GM19328 (cell line): ENCODE data around the gene ISM1.

ENCODE experiments used
- ATAC-seq: cut with Tn5 transposase; IDR thresholded peaks from one replicate; pipeline ENCODE4 v1.9.1; 2021; ENCODE audit warnings: mild to moderate bottlenecking, moderate library complexity; ENCODE audit not compliant: unreplicated experiment

ISM1 gene

DNA sequence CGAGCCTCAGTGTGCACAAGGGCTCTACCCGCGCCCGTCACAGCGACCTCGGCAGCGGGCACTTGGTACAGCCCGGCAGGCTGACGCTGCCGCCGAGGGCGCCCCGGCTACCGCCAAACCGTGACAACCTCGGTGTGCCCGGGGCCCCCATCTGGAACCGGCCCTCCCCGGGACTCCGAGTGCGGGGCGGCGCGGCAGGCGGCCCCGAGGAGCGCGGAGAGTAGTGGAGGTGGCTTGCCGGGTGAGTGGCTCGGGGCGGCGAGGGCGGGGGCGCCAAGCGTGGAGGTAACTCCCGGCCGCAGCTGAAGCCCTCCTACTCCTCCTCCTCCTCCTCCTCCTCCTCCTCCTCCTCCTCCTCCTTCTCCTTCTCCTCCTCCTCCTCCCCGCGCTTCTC, at the start of gene ISM1:
ISM1 (plus strand) TSS at position 371 of the 394 bp plus-strand sequence. CDS start 503 bp downstream, outside the sequence.
- ATAC-seq, result peak; percentile 3

GRCh38 chr20:13173201-13173600, 47.9 kb upstream of the ISM1 start:
- no peak for ATAC-seq

DNA sequence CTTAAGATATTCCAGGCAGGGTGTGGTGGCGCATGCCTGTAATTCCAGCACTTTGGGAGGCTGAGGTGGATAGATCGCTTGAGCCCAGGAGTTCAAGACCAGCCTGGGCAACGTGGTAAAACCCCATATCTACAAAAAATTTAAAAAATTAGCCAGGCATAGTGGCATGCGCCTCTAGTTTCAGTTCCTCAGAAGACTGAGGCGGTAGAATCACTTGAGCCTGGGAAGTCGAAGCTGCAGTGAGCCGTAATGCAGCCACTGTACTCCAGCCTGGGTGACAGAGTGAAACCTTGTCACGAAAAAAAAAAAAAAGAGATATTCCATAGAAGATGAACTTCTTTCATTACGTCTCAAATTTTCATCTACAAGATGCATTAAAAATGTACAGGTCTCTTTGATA, 46.7 kb upstream of the ISM1 start:
- ATAC-seq, result peak; percentile 69

- no peak for ATAC-seq
Measured at GRCh38 chr20:13180986-13181889, 39.8 kb upstream of the ISM1 start.

- ATAC-seq, result no peak
Measured at GRCh38 chr20:13183005-13183404, 38.1 kb upstream of the ISM1 start.

- ATAC-seq, result no peak
Measured at GRCh38 chr20:13186043-13186774, 34.9 kb upstream of the ISM1 start.

- ATAC-seq, result no peak
Measured at GRCh38 chr20:13187899-13188298, 33.2 kb upstream of the ISM1 start.

DNA sequence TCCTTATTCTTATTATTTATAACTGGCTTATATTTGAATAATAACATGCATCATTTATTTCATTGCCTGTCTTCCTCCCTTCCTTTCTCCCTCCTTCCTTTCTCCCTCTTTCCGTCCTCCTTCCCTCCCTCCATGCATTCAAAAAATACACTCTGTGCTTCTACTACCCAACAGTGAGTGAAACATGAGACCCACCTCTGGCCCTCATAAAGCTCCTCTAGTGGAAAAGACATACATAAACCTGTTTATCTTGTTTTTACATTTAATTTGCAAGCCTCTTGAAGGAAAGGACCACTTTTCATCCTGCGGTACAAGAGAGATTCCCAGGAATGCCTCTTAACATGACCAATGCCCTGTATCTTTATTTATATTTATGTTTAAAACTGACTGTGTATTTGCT, 21.8 kb upstream of the ISM1 start:
- ATAC-seq, result no peak

DNA sequence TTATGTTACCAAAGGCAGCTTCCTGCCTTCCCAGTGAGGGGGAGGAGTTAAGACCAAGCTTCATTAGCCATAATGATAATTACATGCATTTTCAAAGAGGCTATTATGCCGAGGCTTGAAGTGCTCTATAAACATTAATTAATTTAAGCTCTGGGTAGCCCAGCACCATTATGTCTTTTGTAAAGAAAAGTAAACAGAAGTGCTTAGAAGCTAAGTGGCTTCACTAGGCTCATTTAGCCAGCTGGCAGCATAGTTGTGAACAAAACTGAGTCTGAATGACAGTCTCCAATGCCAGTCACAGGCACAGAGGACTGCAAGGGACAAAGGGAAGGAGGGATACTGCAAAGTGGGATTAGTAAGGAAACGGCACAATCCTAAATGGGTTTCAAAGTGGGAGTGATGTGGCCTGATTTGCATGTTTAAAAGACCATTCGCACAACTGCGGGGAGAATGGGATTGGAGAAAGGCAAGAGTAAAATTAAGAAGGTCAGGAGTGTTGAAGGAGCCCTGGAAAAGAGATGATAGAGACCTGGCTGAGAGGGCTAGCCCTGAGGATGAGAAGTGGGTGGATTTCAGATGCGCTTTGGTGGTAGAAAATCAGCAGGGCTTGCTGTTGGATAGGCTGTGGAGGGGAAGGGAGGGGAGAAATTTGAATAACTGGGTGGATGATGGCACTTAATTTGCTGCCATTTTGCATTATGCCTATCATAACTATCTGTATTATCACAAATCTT, 20.1 kb upstream of the ISM1 start:
- ATAC-seq, result no peak

GRCh38 chr20:13202565-13202964, 18.5 kb upstream of the ISM1 start:
- ATAC-seq, result no peak

DNA sequence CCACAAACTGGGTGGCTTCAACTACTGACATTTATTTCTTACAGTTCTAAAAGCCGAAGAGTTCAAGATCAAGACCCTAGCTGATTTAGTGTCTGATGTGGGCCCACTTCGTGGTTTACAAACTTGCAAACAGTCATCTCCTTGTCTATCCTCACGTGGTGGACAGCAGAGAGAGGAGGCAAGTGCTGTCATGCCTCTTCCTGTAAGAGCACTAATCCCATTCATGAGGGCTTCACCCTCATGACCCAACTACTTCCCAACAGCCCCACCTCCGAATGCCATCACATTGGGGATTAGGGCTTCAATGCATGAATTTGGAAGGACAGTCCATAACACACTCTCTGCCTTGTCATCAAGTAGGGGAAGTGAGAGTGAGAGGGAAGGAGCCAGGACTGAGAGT, 15.6 kb upstream of the ISM1 start:
- no peak for ATAC-seq

DNA sequence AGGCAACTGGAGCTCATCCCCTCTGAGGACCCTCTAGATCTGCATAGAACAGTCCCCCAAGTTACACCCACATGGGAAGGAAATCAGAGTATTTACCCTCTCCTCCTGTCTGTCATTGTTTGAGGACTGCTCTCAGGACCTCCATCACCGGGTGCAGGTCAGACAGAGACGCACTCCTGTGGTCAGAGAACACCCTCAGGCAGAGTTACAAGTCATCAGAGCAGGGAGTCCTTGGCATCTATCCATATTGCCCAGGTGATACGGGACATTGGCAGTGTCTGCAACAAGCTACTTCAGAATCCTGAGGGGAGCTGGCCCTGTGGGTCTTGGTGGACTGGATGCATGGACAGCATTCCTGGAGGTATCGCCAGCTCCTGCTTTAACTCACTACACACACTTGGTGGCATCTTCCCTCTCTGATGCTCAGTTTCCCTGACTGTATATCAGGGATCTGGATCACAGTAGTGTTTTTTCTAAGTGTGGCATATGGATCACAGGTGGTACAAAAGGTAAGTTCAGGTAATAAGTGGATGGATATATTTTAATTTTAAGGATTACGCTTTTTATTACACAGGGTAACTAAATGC, 15.1 kb upstream of the ISM1 start:
- no peak for ATAC-seq

DNA sequence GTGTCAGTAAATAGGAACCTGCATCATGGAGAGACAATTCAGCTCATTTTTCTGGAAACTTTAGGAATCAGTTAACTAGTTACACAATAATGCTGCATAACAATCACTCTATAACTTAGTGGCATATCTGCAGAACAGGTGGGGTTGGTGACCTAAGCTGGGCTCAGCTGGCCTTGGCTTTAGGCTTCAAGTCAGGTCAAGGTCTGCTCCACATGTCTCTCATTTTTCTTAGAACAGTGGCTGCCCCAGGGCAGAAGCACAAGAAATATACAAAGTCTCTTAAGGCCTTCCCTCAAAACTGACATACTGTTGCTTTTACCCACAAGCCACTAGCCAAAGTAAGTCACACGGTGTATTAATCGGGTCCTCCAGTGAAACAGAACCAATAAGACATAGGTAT, 14.1 kb upstream of the ISM1 start:
- ATAC-seq, result no peak

GRCh38 chr20:13211956-13212618, 9.0 kb upstream of the ISM1 start:
- no peak for ATAC-seq

GRCh38 chr20:13212750-13213149, 8.3 kb upstream of the ISM1 start:
- no peak for ATAC-seq

- no peak for ATAC-seq
Measured at GRCh38 chr20:13213335-13213734, 7.7 kb upstream of the ISM1 start.

DNA sequence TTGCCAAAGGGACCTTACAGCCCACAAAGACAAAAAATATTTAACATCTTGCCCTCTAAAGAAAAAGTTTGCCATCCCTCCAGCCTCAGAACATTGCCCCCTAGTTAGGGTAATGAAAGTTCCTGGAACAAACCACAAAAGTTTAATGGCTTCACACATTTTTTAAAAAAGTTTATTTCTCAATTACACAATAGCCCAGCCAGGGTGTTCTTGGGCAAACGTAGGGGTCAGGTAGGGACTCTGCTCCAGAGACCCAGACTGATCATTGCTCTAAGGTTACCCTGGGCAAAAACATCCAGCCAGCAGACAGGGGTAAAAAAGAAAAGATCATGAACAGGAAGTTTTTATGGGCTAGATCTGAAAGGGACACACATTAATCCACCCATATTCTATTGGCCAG, 4.5 kb upstream of the ISM1 start:
- no peak for ATAC-seq

DNA sequence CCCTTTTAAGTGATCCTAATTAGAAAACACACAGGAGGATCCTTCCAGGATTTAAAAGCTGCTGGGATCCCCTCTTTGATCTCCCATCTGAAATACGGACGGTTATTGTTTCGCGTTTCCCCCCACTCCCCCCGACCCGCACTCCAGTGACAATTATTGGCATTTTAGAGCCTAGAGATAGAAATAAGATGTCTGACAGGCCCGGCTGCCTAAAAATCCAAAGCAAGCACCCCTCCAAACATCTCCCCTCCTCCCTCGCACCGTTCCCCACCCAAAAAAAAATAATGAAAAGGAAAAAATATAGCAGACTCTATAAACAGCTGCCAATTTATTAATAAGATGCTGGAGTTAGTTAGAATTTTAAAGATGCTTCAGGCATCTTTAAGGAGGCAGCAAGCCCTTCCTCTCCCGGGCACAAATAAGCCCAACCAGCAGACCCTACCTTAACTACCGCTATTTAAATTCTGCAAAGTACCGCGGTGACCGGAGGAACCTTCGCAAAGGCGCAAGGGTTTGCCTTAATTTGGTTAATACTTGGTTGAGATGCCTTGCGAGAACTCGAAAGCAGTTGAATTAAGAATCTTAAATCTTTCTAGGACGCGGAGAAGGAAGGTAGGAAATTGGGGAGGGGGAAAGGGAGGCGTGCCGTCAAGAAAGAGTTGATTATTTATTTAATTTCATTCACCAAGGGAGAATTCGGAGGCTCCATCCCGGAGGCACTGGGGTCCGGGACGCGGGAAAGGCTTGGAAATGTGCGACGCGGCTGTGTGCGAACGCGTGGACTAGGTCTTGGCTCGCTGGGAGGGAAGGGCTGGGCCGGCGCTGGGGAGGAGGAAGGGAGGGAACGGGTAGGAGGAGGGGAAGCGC, 1.5 kb upstream of the ISM1 start:
- no peak for ATAC-seq

GRCh38 chr20:13220194-13220903, 725 bp upstream of the ISM1 start:
- no peak for ATAC-seq
